ENCODE data around the gene CCDC7. TPM values are rescaled to one million over a fixed set of nuclear protein-coding genes. Genes with fewer than 3 reads are reported as not detected.

Gene CCDC7
- total RNA-seq, 4 donors from 2014 or later, result 2.4 to 12.5 (median 10.5) TPM

DNA sequence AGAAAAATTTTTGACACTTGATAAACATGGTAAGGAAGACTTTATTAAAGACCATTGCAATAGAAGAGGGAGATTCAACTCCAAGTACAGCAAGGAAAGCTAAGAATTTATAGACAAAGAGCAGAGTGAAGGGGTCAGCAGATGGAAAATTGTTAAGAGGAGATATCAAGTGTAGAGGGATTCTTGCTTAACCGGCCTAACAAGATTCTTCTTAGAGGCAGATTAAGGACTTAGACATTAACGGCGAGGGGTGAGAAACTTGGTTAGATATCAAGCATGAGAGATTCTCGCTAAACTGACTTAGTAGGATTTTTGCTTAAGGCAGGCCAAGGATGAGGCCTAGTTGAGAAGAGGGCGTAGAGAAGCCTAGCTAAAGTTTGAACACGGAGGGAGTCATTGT is 436.1 kb downstream of the CCDC7 start:
- H3K4me3 ChIP-seq (ENCODE audit: low read depth, poor library complexity, severe bottlenecking), result no peak overlapping the region
- no peak for TF ChIP-seq POLR2A (IDR thresholded peaks at IDR 0.05)
- TF ChIP-seq, protein P1, sequence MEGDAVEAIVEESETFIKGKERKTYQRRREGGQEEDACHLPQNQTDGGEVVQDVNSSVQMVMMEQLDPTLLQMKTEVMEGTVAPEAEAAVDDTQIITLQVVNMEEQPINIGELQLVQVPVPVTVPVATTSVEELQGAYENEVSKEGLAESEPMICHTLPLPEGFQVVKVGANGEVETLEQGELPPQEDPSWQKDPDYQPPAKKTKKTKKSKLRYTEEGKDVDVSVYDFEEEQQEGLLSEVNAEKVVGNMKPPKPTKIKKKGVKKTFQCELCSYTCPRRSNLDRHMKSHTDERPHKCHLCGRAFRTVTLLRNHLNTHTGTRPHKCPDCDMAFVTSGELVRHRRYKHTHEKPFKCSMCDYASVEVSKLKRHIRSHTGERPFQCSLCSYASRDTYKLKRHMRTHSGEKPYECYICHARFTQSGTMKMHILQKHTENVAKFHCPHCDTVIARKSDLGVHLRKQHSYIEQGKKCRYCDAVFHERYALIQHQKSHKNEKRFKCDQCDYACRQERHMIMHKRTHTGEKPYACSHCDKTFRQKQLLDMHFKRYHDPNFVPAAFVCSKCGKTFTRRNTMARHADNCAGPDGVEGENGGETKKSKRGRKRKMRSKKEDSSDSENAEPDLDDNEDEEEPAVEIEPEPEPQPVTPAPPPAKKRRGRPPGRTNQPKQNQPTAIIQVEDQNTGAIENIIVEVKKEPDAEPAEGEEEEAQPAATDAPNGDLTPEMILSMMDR (IDR thresholded peaks at IDR 0.05), result no peak
- DNase-seq (ENCODE audit: low spot score in 2 of 2), result no peak
- 80 to 86% methylated on average over 6 of the region's 6 CpGs for WGBS, 2 donors
- intact Hi-C loops (cut with DNase I; ENCODE audit: low total_unique reads), result no loop called here

DNA sequence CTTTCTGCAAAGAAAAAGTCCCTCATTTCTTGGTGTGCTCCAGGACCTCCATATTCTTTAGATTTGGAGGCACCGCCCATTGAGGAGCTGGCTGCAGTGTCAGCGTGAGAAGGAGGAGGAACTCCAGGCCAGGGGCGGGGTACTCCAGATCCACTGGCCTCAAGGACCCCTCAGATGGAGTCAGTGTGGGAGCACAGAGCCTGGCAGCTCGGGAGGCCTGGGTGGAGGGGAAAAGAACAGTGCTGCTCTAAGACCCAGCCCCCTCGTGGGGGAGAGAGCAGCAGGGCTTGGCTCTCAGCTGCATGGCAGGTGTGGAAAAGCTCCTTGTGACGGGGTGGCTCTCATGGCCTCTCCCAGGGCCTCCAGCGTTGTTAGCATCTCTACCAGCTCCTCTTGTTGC is 441.5 kb downstream of the CCDC7 start:
- no peak overlapping the region for H3K4me3 ChIP-seq (ENCODE audit: low read depth, poor library complexity, severe bottlenecking)
- DNase-seq (ENCODE audit: low spot score in 2 of 2), result no peak
- intact Hi-C loops (cut with DNase I; ENCODE audit: low total_unique reads), result no loop called here
- 79 to 84% methylated on average over 7 of the region's 7 CpGs for WGBS, 2 donors
- TF ChIP-seq, protein P1 (IDR thresholded peaks at IDR 0.05), result no peak
- no peak for TF ChIP-seq POLR2A (IDR thresholded peaks at IDR 0.05)

DNA sequence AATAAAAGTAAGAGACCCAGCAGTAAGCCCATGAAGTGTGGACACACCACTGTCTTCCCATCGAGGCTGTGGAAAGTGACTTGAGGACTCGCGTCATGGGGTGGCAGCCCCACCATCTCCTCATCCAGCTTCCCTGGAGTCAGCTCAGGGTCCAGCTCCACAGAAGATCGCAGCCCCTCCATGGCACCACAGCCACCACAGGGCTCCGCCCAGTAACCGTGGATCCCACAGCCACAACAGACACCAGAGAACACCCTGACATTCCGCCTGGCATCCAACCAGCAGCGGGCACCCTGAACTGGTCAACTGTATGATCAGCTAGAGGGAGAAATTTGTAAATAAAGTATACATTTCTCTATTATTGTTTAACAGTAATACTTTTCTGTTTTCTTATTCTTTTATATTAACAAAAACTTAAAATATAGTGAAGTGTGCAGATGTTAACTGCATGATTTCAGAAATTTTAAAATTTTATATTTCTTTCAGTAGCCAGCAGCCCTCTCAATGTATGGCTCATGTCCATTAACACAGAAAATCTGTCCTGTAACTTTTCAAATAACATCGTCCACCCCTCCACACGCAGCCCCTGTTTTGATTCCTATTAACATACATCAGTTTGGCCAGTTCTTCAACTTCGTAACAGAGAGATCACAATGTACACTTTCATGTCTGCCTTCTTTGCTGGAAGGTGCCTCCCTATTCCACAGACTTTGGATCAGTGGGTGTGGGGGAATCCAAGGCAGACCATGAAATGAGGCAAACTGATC is 442.4 kb downstream of the CCDC7 start:
- intact Hi-C loops (cut with DNase I; ENCODE audit: low total_unique reads), result no loop called here
- DNase-seq (ENCODE audit: low spot score in 2 of 2), result no peak
- H3K4me3 ChIP-seq (ENCODE audit: low read depth, poor library complexity, severe bottlenecking), result no peak overlapping the region
- WGBS, 2 donors, result 91 to 92% methylated on average over 11 of the region's 11 CpGs
- TF ChIP-seq, protein P1 (IDR thresholded peaks at IDR 0.05), result no peak
- TF ChIP-seq POLR2A (IDR thresholded peaks at IDR 0.05), result no peak

DNA sequence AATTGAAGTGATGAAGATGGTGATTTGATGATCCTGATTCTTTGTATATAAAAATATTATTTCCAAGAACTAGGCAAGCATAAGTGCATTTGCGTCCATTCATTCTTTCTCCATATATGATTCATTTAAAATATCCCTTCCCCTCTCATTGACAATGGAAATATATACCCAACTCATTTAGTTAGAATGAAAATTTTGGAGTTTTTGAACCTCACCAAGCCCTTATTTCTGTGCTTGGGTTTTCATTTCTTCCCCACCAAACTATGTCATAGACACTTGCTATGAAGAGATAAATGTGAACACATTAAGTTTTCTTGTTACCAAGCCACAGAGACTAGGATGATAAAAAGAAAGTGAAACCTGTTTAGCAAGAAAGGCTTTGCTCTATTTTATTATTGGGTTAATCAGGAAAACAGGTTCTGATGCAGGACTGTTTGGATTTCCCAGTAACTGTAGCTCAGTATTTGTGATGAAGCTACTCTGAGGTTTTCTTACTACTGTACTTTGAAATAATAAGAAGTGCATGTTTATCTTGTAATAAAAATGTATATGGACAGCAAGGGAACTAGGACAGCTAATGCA is 443.8 kb downstream of the CCDC7 start:
- DNase-seq (ENCODE audit: low spot score in 2 of 2), result no peak
- H3K4me3 ChIP-seq (ENCODE audit: low read depth, poor library complexity, severe bottlenecking), result no peak overlapping the region
- intact Hi-C loops (cut with DNase I; ENCODE audit: low total_unique reads), result no loop called here
- WGBS, 2 donors, result 95 to 96% methylated on average over 1 of the region's 1 CpG
- TF ChIP-seq, protein P1 (IDR thresholded peaks at IDR 0.05), result no peak
- TF ChIP-seq POLR2A (IDR thresholded peaks at IDR 0.05), result no peak

DNA sequence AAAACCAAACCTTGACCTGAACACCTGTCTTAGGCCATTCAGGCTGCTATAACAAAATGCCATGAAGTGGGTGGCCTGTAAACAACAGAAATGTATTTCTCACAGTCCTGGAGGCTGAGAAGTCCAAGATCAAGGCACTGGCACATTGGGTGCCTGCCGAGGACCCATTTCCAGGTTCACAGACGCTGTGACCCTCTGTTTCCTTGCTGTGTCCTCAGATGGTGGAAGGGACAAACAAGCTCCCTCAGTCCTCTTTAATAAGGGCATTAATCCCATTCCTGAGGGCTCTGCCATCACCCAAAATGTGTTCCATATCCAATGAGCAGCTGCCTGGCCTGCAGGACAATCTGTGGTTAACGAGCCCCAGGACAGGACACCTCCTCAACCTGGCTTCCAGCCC is 444.5 kb downstream of the CCDC7 start:
- TF ChIP-seq POLR2A (IDR thresholded peaks at IDR 0.05), result no peak
- TF ChIP-seq, protein P1 (IDR thresholded peaks at IDR 0.05), result no peak
- intact Hi-C loops (cut with DNase I; ENCODE audit: low total_unique reads), result no loop called here
- 82 to 92% methylated on average over 3 of the region's 3 CpGs for WGBS, 2 donors
- H3K4me3 ChIP-seq (ENCODE audit: low read depth, poor library complexity, severe bottlenecking), result no peak overlapping the region
- no peak for DNase-seq (ENCODE audit: low spot score in 2 of 2)
